Esophagus muscularis mucosa (tissue), 4 donors: Measurements from ENCODE around the gene SSTR4. TPM values are rescaled to one million over a fixed set of nuclear protein-coding genes. Genes with fewer than 3 reads are reported as not detected.

Source experiments
- DNase-seq: peaks from one replicate; pipeline ENCODE4 v3.0.0-alpha.2; 2017; ENCODE audit errors: extremely low spot score
- H3K27ac ChIP-seq, 4 donors: fragments of 200-600 bp; sonication (generic); replicated peaks in 1 of 4; 1 replicate in 3 of 4; 2 replicates in 1 of 4; pipeline ENCODE4 v1.5.1; 2016 to 2019; ENCODE audit warnings: mild to moderate bottlenecking in 1 of 4
- H3K27me3 ChIP-seq, 4 donors: fragments of 200-600 bp; sonication (generic); one replicate each; pipeline versions ENCODE4 v1.5.1 to v1.6.0; 2016 to 2019
- H3K36me3 ChIP-seq, 4 donors: fragments of 200-600 bp; sonication (generic); one replicate each; pipeline ENCODE4 v1.5.1; 2016 to 2019
- H3K4me1 ChIP-seq, 4 donors: fragments of 200-600 bp; sonication (generic); one replicate each; pipeline ENCODE4 v1.5.1; 2016 to 2019
- H3K4me3 ChIP-seq, 4 donors: fragments of 200-600 bp; sonication (generic); 1 replicate in 2 of 4; 2 replicates in 2 of 4; pipeline ENCODE4 v1.5.1; 2016 to 2019; ENCODE audit warnings: mild to moderate bottlenecking in 4 of 4, moderate library complexity in 1 of 4
- H3K9me3 ChIP-seq, 4 donors: fragments of 200-600 bp; sonication (generic); 1 replicate in 3 of 4; 2 replicates in 1 of 4; pipeline ENCODE4 v1.5.1; 2016 to 2019
- EP300 ChIP-seq: sonication (generic); formaldehyde crosslinking; IDR thresholded peaks from one replicate; pipeline ENCODE4 v1.6.1; 2017; ENCODE audit warnings: antibody characterized with exemption
- POLR2A ChIP-seq: fragments of 450-650 bp; IDR thresholded peaks from one replicate; pipeline ENCODE4 v1.6.1; 2017; ENCODE audit warnings: antibody characterized with exemption, moderate library complexity, mild to moderate bottlenecking, low read depth
- POLR2AphosphoS5 ChIP-seq, 2 donors: sonication (generic); formaldehyde crosslinking; IDR thresholded peaks; one replicate each; pipeline ENCODE4 v1.6.1; 2017; ENCODE audit warnings: antibody characterized with exemption in 2 of 2
- WGBS: methylation state at CpG from one replicate; pipeline ENCODE4 v1.1.5; 2018; 5-methylcytosine and 5-hydroxymethylcytosine counted together
- intact Hi-C: fragments of 100-400 bp; cut with DNase I; formaldehyde crosslinking; loops from one replicate; pipeline ENCODE4 v1.15.1; 2023
- total RNA-seq, 4 donors: library from RNA; depleted of rRNA; stranded (reverse); fragments of >200 nt; gene quantifications; one replicate each; pipeline versions ENCODE4 v1.1.0 to v1.2.1, GENCODE V29; 2016
- TF ChIP-seq, protein P1 (sequence below), 3 experiments: fragments of 200-600 bp in 2 of 3; fragments of 450-650 bp in 1 of 3; sonication (generic) in 2 of 3; IDR thresholded peaks; one replicate each; pipeline ENCODE4 v1.5.1; 2017 to 2019; ENCODE audit warnings: antibody characterized with exemption in 3 of 3, mild to moderate bottlenecking in 2 of 3, moderate library complexity in 1 of 3

The SSTR4 gene
- total RNA-seq, 4 donors from 2014 or later = not detected

DNA sequence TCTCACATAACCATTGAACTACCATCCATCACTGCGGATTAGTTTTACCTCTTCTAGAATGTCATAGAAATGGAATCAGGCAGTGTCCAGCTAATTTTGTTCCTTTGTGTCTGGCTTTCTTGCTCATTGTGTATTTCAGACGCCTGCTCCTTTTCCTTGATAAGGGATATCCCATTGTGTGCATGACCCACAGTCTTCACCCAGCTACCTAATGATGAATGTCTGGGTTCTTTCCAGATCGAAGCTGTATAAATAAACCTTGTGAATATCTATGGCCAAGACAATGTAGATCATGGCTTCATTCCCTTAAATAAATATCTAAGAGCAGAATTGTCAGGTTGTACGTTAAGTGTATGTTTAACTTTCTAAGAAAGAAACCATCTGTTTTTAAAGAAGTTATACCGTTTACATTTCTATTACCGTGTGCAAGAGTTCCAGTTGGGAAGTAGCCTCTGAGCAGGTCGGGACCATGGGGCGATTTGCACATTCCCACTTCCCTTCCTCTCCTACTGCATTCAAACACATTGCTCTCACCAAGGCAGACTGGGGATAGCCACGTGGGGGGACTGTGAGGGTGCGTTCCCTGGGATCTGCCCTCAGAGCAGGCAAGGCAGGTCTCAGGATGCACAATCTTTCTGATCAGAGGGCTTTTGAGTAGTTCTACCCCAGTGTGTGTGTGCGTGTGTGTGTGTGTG lies 37.9 kb downstream of the SSTR4 start:
- intact Hi-C loops = no loop called here
- 48% methylated on average over 11 of the region's 11 CpGs for WGBS
- Histone ChIP-seq H3K9me3 (no peaks in the 10 kb centered on the region), H3K27me3 (no peaks in the 10 kb centered on the region), H3K36me3 (no peaks in the 10 kb centered on the region), H3K4me3 (no peak overlapping the region), H3K4me1 (peaks cover 3 to 13% (median 4%) of the 10 kb centered on the region in 4 donors), H3K27ac (no peak overlapping the region)
- no peak for DNase-seq
- TF ChIP-seq EP300 = no peak
- no peak for TF ChIP-seq POLR2AphosphoS5 (IDR thresholded peaks at IDR 0.05)
- TF ChIP-seq, protein P1, sequence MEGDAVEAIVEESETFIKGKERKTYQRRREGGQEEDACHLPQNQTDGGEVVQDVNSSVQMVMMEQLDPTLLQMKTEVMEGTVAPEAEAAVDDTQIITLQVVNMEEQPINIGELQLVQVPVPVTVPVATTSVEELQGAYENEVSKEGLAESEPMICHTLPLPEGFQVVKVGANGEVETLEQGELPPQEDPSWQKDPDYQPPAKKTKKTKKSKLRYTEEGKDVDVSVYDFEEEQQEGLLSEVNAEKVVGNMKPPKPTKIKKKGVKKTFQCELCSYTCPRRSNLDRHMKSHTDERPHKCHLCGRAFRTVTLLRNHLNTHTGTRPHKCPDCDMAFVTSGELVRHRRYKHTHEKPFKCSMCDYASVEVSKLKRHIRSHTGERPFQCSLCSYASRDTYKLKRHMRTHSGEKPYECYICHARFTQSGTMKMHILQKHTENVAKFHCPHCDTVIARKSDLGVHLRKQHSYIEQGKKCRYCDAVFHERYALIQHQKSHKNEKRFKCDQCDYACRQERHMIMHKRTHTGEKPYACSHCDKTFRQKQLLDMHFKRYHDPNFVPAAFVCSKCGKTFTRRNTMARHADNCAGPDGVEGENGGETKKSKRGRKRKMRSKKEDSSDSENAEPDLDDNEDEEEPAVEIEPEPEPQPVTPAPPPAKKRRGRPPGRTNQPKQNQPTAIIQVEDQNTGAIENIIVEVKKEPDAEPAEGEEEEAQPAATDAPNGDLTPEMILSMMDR (IDR thresholded peaks at IDR 0.05) = no peak
- TF ChIP-seq POLR2A = no peak

DNA sequence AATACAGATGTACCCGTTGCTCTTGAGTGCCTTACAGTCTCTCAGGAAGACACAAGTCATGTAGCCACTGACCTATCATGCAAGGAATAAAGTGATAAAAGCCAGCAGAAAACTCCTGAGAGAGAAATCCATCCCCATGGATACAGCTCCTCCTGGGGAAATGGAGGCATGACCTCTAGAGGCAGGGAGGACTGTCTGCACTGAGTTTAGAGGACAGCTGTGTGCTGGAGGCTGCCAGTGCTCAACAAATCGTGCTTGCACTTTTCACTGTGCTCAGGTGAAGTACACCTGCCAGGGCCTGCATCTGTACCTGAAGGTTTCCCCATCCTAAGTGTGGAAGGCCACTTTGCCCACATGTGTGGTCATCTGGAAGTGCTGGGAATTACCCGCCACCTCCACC lies 38.9 kb downstream of the SSTR4 start:
- H3K4me1 ChIP-seq = peaks cover 13 to 23% (median 14%) of the 10 kb centered on the region in 4 donors
- no peak for TF ChIP-seq POLR2A
- no peak for TF ChIP-seq POLR2AphosphoS5 (IDR thresholded peaks at IDR 0.05)
- TF ChIP-seq, protein P1 (IDR thresholded peaks at IDR 0.05) = no peak
- TF ChIP-seq EP300 = no peak
- intact Hi-C loops = no loop called here

DNA sequence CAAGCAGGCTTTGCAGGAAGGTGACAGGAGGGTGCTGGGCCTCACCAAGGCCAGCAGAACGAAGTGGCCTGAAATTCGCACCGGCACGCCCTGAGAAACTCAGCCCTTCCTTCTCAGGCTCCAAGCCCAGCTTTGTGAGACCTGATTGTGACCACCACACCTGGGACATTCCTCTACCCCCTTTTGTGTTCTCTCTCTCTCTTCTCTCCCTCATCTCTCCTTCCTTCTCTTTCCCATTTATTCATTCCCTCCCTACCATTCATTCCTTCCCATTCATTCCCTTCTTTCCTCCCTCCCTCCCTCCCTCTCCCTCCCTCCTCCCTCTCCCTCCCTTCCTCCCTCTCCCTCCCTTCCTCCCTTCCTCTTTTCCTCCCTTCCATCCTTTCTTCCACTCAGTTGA lies 42.2 kb downstream of the SSTR4 start:
- no peak for TF ChIP-seq EP300
- TF ChIP-seq POLR2A = no peak
- no peak for TF ChIP-seq POLR2AphosphoS5 (IDR thresholded peaks at IDR 0.05)
- TF ChIP-seq, protein P1 (IDR thresholded peaks at IDR 0.05) = no peak
- peaks cover 16 to 31% (median 25%) of the 10 kb centered on the region in 4 donors for H3K4me1 ChIP-seq
- H3K27ac ChIP-seq = no peak overlapping the region
- no peak overlapping the region for H3K4me3 ChIP-seq
- WGBS = 69% methylated on average over 4 of the region's 4 CpGs
- no peaks in the 10 kb centered on the region for H3K27me3 ChIP-seq
- no peaks in the 10 kb centered on the region for H3K9me3 ChIP-seq
- peaks cover 0 to 17% (median 0%) of the 10 kb centered on the region in 4 donors for H3K36me3 ChIP-seq
- no peak for DNase-seq
- intact Hi-C loops = no loop called here

More for the DNA sequence above, 38.9 kb downstream of the SSTR4 start:
- no peaks in the 10 kb centered on the region for H3K9me3 ChIP-seq
- H3K27me3 ChIP-seq = no peaks in the 10 kb centered on the region
- 93% methylated on average over 3 of the region's 3 CpGs for WGBS
- no peak for DNase-seq
- H3K36me3 ChIP-seq = peaks cover 0 to 6% (median 0%) of the 10 kb centered on the region in 4 donors
- H3K4me3 ChIP-seq = no peak overlapping the region
- H3K27ac ChIP-seq = no peak overlapping the region

DNA sequence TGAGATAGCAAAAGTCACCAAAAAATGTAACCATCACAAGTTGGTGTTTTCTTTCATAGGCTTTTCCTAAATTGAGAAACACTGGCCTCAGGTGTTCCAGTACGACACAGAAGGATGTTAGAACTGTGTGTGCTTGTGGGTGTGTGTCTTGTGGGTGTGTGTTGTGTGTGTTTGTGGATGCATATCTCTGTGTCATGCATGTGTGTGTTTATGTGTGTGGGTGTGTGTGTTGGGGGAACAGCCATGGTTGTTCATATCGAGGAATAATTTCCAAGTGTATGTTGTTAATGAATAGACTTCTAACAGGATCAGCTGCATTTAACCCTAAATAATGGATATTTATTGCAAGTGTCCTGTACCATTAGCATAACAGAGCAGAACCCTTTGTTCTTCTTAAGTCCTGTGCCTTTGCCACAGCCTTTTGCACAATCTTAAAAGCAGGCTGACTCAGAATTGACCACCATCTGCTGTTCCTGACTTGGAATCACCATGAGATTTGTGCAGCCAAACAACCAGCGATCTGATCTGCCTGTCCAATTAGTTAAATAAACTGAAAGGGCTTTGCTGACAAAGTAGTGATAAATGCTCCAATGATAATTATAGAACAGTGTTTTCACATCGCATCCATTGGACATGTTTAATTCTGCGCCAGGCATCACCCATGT lies 43.4 kb downstream of the SSTR4 start:
- TF ChIP-seq EP300 = no peak
- TF ChIP-seq, protein P1 (IDR thresholded peaks at IDR 0.05) = no peak
- TF ChIP-seq POLR2AphosphoS5 (IDR thresholded peaks at IDR 0.05) = no peak
- TF ChIP-seq POLR2A = no peak
- WGBS = 40% methylated on average over 5 of the region's 5 CpGs
- intact Hi-C loops = no loop called here

More for the DNA sequence above, 43.4 kb downstream of the SSTR4 start:
- no peaks in the 10 kb centered on the region for H3K9me3 ChIP-seq
- no peak overlapping the region for H3K27ac ChIP-seq
- H3K36me3 ChIP-seq = peaks cover 0 to 17% (median 0%) of the 10 kb centered on the region in 4 donors
- H3K4me3 ChIP-seq = no peak overlapping the region
- H3K27me3 ChIP-seq = no peaks in the 10 kb centered on the region
- DNase-seq = no peak
- peaks cover 16 to 31% (median 24%) of the 10 kb centered on the region in 4 donors for H3K4me1 ChIP-seq
